HCT116 (cell line): ENCODE measurements around the gene RBM20. TPM values are rescaled to one million over a fixed set of nuclear protein-coding genes. Genes with fewer than 3 reads are reported as not detected.

ENCODE experiments used
- ATAC-seq: fragments of 200-7000 bp; cut with Tn5 transposase; 2 replicates; pipeline ENCODE4 v1.9.1; 2020; ENCODE audit warnings: mild to moderate bottlenecking, moderate library complexity
- BruUV-seq: library from RNA; stranded (reverse); fragments of 400-500 nt; replicated peaks from 2 replicates; lab custom pipeline; 2021; lab: Mats Ljungman, UMichigan
- CTCF ChIA-PET: fragments of 300-600 bp; sonication (Branson Sonifier 250); formaldehyde crosslinking; loops from one replicate; lab custom pipeline; 2021; ENCODE audit warnings: antibody characterized with exemption; lab: Charles Lee
- POLR2A ChIA-PET: fragments of 300-600, 350-600 bp; sonication (Branson Sonifier 250); formaldehyde crosslinking; loops from one replicate; lab custom pipeline; 2021; ENCODE audit warnings: antibody characterized with exemption; lab: Charles Lee
- RAD21 ChIA-PET, 2 experiments: fragments of 300-600 bp; sonication (Branson Sonifier 250); formaldehyde crosslinking; loops; one replicate each; lab custom pipeline; 2023; ENCODE audit warnings: low total read pairs in 2 of 2; ENCODE audit not compliant: uncharacterized antibody in 2 of 2, unreplicated experiment in 2 of 2, low non-redundant PET in 1 of 2; lab: Charles Lee
- DNase-seq: peaks from one replicate; pipeline ENCODE4 v3.0.0-alpha.2; 2010; ENCODE audit warnings: low read depth, low spot score
- H2AFZ ChIP-seq: fragments of 200-600 bp; shearing (Covaris generic), sonication (generic); 2 replicates; pipeline ENCODE4 v1.6.1; 2017; ENCODE audit warnings: low read depth, mixed run types, mixed read lengths, antibody characterized with exemption, low read length; ENCODE audit not compliant: poor library complexity, severe bottlenecking
- H3K27ac ChIP-seq: 2 replicates; pipeline ENCODE4 v1.5.1; 2012; ENCODE audit warnings: low read depth, low read length
- H3K27me3 ChIP-seq: fragments of 200-600 bp; sonication (generic); 2 replicates; pipeline ENCODE4 v1.6.1; 2016; ENCODE audit warnings: mixed run types, low read length, mixed read lengths; ENCODE audit not compliant: insufficient read depth
- H3K36me3 ChIP-seq, 2 experiments: fragments of 200-500 bp in 1 of 2; fragments of 200-600 bp in 1 of 2; sonication (Bioruptor generic) in 1 of 2; sonication (generic) in 1 of 2; 2 replicates each; pipeline versions ENCODE4 v1.5.1 to v1.6.1; 2014 to 2016; ENCODE audit warnings: low read length in 2 of 2, inconsistent platforms in 1 of 2, mixed read lengths in 1 of 2, mixed run types in 1 of 2; ENCODE audit not compliant: insufficient read depth in 2 of 2, control insufficient read depth in 1 of 2
- H3K4me1 ChIP-seq, 2 experiments: fragments of 200-600 bp in 1 of 2; sonication (generic) in 1 of 2; 2 replicates each; pipeline versions ENCODE4 v1.5.1 to v1.6.1; 2012 to 2017; ENCODE audit warnings: low read length in 2 of 2, inconsistent platforms in 1 of 2, mild to moderate bottlenecking in 1 of 2, mixed read lengths in 1 of 2, mixed run types in 1 of 2, moderate library complexity in 1 of 2; ENCODE audit not compliant: insufficient read depth in 2 of 2, control insufficient read depth in 1 of 2
- H3K4me2 ChIP-seq: fragments of 200-600 bp; sonication (generic); 2 replicates; pipeline ENCODE4 v1.6.1; 2017; ENCODE audit warnings: mixed run types, low read length, mixed read lengths
- H3K4me3 ChIP-seq, 2 experiments: fragments of 200-600 bp in 1 of 2; sonication (generic) in 1 of 2; replicated peaks in 1 of 2; 2 replicates each; pipeline ENCODE4 v1.5.1; 2011 to 2016; ENCODE audit warnings: low read length in 2 of 2, control low read depth in 1 of 2, low read depth in 1 of 2, mild to moderate bottlenecking in 1 of 2, mixed read lengths in 1 of 2, mixed run types in 1 of 2
- H3K79me2 ChIP-seq: fragments of 200-600 bp; sonication (generic); 2 replicates; pipeline ENCODE4 v1.6.1; 2017; ENCODE audit warnings: mild to moderate bottlenecking, mixed run types, low read length, moderate library complexity, mixed read lengths; ENCODE audit not compliant: insufficient read depth
- H3K9ac ChIP-seq: fragments of 200-600 bp; sonication (generic); 2 replicates; pipeline ENCODE4 v1.6.1; 2016; ENCODE audit warnings: low read length, mixed read lengths
- H3K9me2 ChIP-seq: fragments of 200-600 bp; sonication (generic), shearing (Covaris generic); 2 replicates; pipeline ENCODE4 v1.6.1; 2017; ENCODE audit warnings: mixed run types, mild to moderate bottlenecking, moderate library complexity; ENCODE audit not compliant: insufficient read depth
- H3K9me3 ChIP-seq, 2 experiments: fragments of 200-500 bp in 1 of 2; fragments of 200-600 bp in 1 of 2; sonication (Bioruptor generic) in 1 of 2; sonication (generic) in 1 of 2; 2 replicates each; pipeline ENCODE4 v1.6.1; 2014 to 2017; ENCODE audit warnings: low read length in 2 of 2, mixed read lengths in 2 of 2, inconsistent platforms in 1 of 2, low read depth in 1 of 2, mild to moderate bottlenecking in 1 of 2, mixed run types in 1 of 2, moderate library complexity in 1 of 2; ENCODE audit not compliant: control insufficient read depth in 1 of 2, insufficient read depth in 1 of 2
- H4K20me1 ChIP-seq: fragments of 200-600 bp; sonication (generic), shearing (Covaris generic); 2 replicates; pipeline ENCODE4 v1.6.1; 2017; ENCODE audit warnings: mixed run types, mild to moderate bottlenecking, moderate library complexity; ENCODE audit not compliant: insufficient read depth
- CEBPB ChIP-seq: IDR thresholded peaks from 2 replicates; pipeline ENCODE4 v1.6.1; 2012; ENCODE audit warnings: low read depth
- ELF1 ChIP-seq: IDR thresholded peaks from 2 replicates; pipeline ENCODE4 v1.6.1; 2012; ENCODE audit warnings: low read depth, borderline replicate concordance
- EZH2 ChIP-seq: fragments of 200-600 bp; sonication (generic); IDR thresholded peaks from 2 replicates; pipeline ENCODE4 v1.6.1; 2017; ENCODE audit warnings: antibody characterized with exemption, mixed run types
- EZH2phosphoT487 ChIP-seq: fragments of 200-600 bp; IDR thresholded peaks from 2 replicates; pipeline ENCODE4 v1.6.1; 2018; ENCODE audit warnings: antibody characterized with exemption, borderline replicate concordance
- JUND ChIP-seq: IDR thresholded peaks from 2 replicates; pipeline ENCODE4 v1.6.1; 2012
- RAD21 ChIP-seq: IDR thresholded peaks from 2 replicates; pipeline ENCODE4 v1.6.1; 2012; ENCODE audit warnings: low read depth, mild to moderate bottlenecking
- intact Hi-C: fragments of 100-400 bp; cut with micrococcal nuclease; formaldehyde crosslinking; loops from 2 replicates; pipeline ENCODE4 v1.10.0; 2022
- total RNA-seq: library from RNA; stranded (reverse); gene quantifications from one replicate; pipeline ENCODE4 v1.2.1, GENCODE V29; 2021; ENCODE audit not compliant: unreplicated experiment
- TF ChIP-seq, protein P1 (sequence below): IDR thresholded peaks from 2 replicates; pipeline ENCODE4 v1.6.1; 2012; ENCODE audit warnings: low read depth

Gene RBM20
- total RNA-seq, 1 experiment from 2014 or later = 2.0 TPM

GRCh38 chr10:110671788-110672579 lies 27.8 kb downstream of the RBM20 start (continued):
- TF ChIP-seq, protein P1, sequence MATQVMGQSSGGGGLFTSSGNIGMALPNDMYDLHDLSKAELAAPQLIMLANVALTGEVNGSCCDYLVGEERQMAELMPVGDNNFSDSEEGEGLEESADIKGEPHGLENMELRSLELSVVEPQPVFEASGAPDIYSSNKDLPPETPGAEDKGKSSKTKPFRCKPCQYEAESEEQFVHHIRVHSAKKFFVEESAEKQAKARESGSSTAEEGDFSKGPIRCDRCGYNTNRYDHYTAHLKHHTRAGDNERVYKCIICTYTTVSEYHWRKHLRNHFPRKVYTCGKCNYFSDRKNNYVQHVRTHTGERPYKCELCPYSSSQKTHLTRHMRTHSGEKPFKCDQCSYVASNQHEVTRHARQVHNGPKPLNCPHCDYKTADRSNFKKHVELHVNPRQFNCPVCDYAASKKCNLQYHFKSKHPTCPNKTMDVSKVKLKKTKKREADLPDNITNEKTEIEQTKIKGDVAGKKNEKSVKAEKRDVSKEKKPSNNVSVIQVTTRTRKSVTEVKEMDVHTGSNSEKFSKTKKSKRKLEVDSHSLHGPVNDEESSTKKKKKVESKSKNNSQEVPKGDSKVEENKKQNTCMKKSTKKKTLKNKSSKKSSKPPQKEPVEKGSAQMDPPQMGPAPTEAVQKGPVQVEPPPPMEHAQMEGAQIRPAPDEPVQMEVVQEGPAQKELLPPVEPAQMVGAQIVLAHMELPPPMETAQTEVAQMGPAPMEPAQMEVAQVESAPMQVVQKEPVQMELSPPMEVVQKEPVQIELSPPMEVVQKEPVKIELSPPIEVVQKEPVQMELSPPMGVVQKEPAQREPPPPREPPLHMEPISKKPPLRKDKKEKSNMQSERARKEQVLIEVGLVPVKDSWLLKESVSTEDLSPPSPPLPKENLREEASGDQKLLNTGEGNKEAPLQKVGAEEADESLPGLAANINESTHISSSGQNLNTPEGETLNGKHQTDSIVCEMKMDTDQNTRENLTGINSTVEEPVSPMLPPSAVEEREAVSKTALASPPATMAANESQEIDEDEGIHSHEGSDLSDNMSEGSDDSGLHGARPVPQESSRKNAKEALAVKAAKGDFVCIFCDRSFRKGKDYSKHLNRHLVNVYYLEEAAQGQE = no peak
- TF ChIP-seq EZH2phosphoT487 = no peak
- no peak for TF ChIP-seq EZH2
- peak; percentile 85 for TF ChIP-seq RAD21
- no peak for TF ChIP-seq CEBPB

- Histone ChIP-seq H3K4me3 (peak overlapping the region; percentile 66 to 68), H3K27me3 (no peaks in the 10 kb centered on the region), H3K9ac (peak overlapping the region; percentile 70), H3K4me1 (peaks cover 3 to 14% of the 10 kb centered on the region in 2 experiments; a peak in 2 of 4 replicates), H3K36me3 (no peaks in the 10 kb centered on the region), H3K79me2 (no peaks in the 10 kb centered on the region), H3K9me3 (no peaks in the 10 kb centered on the region), H2AFZ (peak overlapping the region; percentile 85)
- intact Hi-C loops = loop anchor here (1.0 to 2.0 kb wide), 2 partner anchors 62 to 366 kb away; no protein-coding TSS in a partner anchor
- peak; percentile 65 for ATAC-seq
- TF ChIP-seq JUND (no peak), ELF1 (peak; percentile 4; the same call in 1 of the 2 replicates)
- TF ChIP-seq, all 23 proteins: peak for 1
- POLR2A ChIA-PET = interaction anchor here (1.5 kb wide), 1 partner anchor 9 kb away, joined by 3 read pairs; no protein-coding TSS in a partner anchor
- RAD21 ChIA-PET = interaction anchor here (0.9 to 1.5 kb wide), 3 partner anchors 8 to 63 kb away, joined by 3 to 6 read pairs (median 3); no protein-coding TSS in a partner anchor
- DNase-seq = no peak
- BruUV-seq = no TSS peak
- Histone ChIP-seq H4K20me1 (no peaks in the 10 kb centered on the region), H3K9me2 (no peaks in the 10 kb centered on the region), H3K4me2 (peak overlapping the region; percentile 97), H3K27ac (peak overlapping the region; percentile 32)
- CTCF ChIA-PET = interaction anchor here (0.8 to 3.3 kb wide), 21 partner anchors 8 to 368 kb away, joined by 3 to 17 read pairs (median 5); partner anchors contain the start of genes BBIP1, SHOC2 and SMNDC1
Measured at GRCh38 chr10:110672580-110672919, 28.4 kb downstream of the RBM20 start.
